ENCODE measurements around the gene LYPD6B. TPM values are rescaled to one million over a fixed set of nuclear protein-coding genes. Genes with fewer than 3 reads are reported as not detected.

LYPD6B gene
- total and polyA plus RNA-seq, 2 experiments from 2014 or later, result 1.7 to 3.6 TPM

DNA sequence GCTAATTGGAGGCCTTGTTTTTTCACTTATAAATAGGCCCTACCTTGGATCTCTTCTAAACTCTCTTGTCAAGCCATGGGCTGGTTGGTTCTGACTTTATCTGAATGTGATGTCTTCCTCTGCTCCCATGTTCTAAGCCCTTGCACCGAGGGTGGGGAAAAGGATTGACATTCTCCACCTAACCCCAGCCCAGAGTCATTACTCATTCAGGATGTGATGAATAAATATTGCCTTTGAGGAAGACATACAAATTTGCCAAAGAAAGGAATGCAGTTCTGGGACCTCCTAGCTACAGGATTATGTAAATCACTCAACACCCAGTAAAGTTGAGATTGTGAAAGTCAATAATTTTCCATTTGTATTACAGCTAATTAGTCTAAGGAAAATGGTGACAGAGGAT is 149.8 kb downstream of the LYPD6B start:
- no peak overlapping the region for H3K4me3 Mint-ChIP-seq
- H3K27ac Mint-ChIP-seq, result no peak overlapping the region
- Histone ChIP-seq H4K20me1 (replicated peaks; ENCODE audit: insufficient read depth) (no peaks in the 10 kb centered on the region), H3K4me3 (no peak overlapping the region), H3K27ac (ENCODE audit: low read depth) (no peak overlapping the region), H3F3A (replicated peaks; ENCODE audit: low read depth) (no peaks in the 10 kb centered on the region), H3K36me3 (ENCODE audit: insufficient read depth) (no peaks in the 10 kb centered on the region), H3K4me2 (no peak overlapping the region), H3K9me2 (ENCODE audit: insufficient read depth) (no peaks in the 10 kb centered on the region; the same call in none of the 2 replicates), H3K27me3 (ENCODE audit: insufficient read depth) (no peaks in the 10 kb centered on the region), H3K79me2 (replicated peaks; ENCODE audit: insufficient read depth) (no peaks in the 10 kb centered on the region), H2AFZ (no peak overlapping the region), H3K4me1 (ENCODE audit: insufficient read depth) (peaks cover 3% of the 10 kb centered on the region; the same call in 1 of the 2 replicates)
- H3K27me3 Mint-ChIP-seq (ENCODE audit: insufficient read depth, low read depth, poor library complexity), result peaks cover 2% of the 10 kb centered on the region
- no peaks in the 10 kb centered on the region for H3K36me3 Mint-ChIP-seq (ENCODE audit: low read depth)
- DNase-seq (ENCODE audit: low spot score) (no peak), ATAC-seq (no peak)
- H3K4me1 Mint-ChIP-seq, result peaks cover 4% of the 10 kb centered on the region; the same call in 2 of the 3 replicates
- H3K9me3 Mint-ChIP-seq, result no peaks in the 10 kb centered on the region; the same call in 2 of the 3 replicates
- TF ChIP-seq, protein P1, sequence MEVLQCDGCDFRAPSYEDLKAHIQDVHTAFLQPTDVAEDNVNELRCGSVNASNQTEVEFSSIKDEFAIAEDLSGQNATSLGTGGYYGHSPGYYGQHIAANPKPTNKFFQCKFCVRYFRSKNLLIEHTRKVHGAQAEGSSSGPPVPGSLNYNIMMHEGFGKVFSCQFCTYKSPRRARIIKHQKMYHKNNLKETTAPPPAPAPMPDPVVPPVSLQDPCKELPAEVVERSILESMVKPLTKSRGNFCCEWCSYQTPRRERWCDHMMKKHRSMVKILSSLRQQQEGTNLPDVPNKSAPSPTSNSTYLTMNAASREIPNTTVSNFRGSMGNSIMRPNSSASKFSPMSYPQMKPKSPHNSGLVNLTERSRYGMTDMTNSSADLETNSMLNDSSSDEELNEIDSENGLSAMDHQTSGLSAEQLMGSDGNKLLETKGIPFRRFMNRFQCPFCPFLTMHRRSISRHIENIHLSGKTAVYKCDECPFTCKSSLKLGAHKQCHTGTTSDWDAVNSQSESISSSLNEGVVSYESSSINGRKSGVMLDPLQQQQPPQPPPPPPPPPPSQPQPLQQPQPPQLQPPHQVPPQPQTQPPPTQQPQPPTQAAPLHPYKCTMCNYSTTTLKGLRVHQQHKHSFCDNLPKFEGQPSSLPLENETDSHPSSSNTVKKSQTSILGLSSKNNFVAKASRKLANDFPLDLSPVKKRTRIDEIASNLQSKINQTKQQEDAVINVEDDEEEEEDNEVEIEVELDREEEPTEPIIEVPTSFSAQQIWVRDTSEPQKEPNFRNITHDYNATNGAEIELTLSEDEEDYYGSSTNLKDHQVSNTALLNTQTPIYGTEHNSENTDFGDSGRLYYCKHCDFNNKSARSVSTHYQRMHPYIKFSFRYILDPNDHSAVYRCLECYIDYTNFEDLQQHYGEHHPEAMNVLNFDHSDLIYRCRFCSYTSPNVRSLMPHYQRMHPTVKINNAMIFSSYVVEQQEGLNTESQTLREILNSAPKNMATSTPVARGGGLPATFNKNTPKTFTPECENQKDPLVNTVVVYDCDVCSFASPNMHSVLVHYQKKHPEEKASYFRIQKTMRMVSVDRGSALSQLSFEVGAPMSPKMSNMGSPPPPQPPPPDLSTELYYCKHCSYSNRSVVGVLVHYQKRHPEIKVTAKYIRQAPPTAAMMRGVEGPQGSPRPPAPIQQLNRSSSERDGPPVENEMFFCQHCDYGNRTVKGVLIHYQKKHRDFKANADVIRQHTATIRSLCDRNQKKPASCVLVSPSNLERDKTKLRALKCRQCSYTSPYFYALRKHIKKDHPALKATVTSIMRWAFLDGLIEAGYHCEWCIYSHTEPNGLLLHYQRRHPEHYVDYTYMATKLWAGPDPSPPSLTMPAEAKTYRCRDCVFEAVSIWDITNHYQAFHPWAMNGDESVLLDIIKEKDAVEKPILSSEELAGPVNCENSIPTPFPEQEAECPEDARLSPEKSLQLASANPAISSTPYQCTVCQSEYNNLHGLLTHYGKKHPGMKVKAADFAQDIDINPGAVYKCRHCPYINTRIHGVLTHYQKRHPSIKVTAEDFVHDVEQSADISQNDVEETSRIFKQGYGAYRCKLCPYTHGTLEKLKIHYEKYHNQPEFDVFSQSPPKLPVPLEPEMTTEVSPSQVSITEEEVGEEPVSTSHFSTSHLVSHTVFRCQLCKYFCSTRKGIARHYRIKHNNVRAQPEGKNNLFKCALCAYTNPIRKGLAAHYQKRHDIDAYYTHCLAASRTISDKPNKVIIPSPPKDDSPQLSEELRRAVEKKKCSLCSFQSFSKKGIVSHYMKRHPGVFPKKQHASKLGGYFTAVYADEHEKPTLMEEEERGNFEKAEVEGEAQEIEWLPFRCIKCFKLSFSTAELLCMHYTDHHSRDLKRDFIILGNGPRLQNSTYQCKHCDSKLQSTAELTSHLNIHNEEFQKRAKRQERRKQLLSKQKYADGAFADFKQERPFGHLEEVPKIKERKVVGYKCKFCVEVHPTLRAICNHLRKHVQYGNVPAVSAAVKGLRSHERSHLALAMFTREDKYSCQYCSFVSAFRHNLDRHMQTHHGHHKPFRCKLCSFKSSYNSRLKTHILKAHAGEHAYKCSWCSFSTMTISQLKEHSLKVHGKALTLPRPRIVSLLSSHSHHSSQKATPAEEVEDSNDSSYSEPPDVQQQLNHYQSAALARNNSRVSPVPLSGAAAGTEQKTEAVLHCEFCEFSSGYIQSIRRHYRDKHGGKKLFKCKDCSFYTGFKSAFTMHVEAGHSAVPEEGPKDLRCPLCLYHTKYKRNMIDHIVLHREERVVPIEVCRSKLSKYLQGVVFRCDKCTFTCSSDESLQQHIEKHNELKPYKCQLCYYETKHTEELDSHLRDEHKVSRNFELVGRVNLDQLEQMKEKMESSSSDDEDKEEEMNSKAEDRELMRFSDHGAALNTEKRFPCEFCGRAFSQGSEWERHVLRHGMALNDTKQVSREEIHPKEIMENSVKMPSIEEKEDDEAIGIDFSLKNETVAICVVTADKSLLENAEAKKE (CRISPR knock-in tag; IDR thresholded peaks at IDR 0.05), result no peak
- TF ChIP-seq, protein P2, sequence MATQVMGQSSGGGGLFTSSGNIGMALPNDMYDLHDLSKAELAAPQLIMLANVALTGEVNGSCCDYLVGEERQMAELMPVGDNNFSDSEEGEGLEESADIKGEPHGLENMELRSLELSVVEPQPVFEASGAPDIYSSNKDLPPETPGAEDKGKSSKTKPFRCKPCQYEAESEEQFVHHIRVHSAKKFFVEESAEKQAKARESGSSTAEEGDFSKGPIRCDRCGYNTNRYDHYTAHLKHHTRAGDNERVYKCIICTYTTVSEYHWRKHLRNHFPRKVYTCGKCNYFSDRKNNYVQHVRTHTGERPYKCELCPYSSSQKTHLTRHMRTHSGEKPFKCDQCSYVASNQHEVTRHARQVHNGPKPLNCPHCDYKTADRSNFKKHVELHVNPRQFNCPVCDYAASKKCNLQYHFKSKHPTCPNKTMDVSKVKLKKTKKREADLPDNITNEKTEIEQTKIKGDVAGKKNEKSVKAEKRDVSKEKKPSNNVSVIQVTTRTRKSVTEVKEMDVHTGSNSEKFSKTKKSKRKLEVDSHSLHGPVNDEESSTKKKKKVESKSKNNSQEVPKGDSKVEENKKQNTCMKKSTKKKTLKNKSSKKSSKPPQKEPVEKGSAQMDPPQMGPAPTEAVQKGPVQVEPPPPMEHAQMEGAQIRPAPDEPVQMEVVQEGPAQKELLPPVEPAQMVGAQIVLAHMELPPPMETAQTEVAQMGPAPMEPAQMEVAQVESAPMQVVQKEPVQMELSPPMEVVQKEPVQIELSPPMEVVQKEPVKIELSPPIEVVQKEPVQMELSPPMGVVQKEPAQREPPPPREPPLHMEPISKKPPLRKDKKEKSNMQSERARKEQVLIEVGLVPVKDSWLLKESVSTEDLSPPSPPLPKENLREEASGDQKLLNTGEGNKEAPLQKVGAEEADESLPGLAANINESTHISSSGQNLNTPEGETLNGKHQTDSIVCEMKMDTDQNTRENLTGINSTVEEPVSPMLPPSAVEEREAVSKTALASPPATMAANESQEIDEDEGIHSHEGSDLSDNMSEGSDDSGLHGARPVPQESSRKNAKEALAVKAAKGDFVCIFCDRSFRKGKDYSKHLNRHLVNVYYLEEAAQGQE (IDR thresholded peaks at IDR 0.05; ENCODE audit: unreplicated experiment), result no peak
- TF ChIP-seq JUNB (IDR thresholded peaks at IDR 0.05; ENCODE audit: unreplicated experiment) (no peak), EZH2phosphoT487 (IDR thresholded peaks at IDR 0.05; ENCODE audit: unreplicated experiment) (no peak), POLR2AphosphoS5 (IDR thresholded peaks at IDR 0.05; ENCODE audit: low read depth) (no peak), CREB1 (CRISPR knock-in tag; IDR thresholded peaks at IDR 0.05; ENCODE audit: low read depth) (no peak), ZNF114 (CRISPR knock-in tag; IDR thresholded peaks at IDR 0.05) (no peak), EZH2 (IDR thresholded peaks at IDR 0.05; ENCODE audit: low read depth, unreplicated experiment) (no peak), ZNF331 (CRISPR knock-in tag; IDR thresholded peaks at IDR 0.05; ENCODE audit: low read depth) (no peak), NANOG (IDR thresholded peaks at IDR 0.05; ENCODE audit: borderline replicate concordance) (no peak), STAT1 (IDR thresholded peaks at IDR 0.05; ENCODE audit: unreplicated experiment) (no peak)
- TF ChIP-seq, protein P3, sequence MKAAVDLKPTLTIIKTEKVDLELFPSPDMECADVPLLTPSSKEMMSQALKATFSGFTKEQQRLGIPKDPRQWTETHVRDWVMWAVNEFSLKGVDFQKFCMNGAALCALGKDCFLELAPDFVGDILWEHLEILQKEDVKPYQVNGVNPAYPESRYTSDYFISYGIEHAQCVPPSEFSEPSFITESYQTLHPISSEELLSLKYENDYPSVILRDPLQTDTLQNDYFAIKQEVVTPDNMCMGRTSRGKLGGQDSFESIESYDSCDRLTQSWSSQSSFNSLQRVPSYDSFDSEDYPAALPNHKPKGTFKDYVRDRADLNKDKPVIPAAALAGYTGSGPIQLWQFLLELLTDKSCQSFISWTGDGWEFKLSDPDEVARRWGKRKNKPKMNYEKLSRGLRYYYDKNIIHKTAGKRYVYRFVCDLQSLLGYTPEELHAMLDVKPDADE (IDR thresholded peaks at IDR 0.05), result no peak
- TF ChIP-seq, protein P4, sequence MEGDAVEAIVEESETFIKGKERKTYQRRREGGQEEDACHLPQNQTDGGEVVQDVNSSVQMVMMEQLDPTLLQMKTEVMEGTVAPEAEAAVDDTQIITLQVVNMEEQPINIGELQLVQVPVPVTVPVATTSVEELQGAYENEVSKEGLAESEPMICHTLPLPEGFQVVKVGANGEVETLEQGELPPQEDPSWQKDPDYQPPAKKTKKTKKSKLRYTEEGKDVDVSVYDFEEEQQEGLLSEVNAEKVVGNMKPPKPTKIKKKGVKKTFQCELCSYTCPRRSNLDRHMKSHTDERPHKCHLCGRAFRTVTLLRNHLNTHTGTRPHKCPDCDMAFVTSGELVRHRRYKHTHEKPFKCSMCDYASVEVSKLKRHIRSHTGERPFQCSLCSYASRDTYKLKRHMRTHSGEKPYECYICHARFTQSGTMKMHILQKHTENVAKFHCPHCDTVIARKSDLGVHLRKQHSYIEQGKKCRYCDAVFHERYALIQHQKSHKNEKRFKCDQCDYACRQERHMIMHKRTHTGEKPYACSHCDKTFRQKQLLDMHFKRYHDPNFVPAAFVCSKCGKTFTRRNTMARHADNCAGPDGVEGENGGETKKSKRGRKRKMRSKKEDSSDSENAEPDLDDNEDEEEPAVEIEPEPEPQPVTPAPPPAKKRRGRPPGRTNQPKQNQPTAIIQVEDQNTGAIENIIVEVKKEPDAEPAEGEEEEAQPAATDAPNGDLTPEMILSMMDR (conservative IDR thresholded peaks at IDR 0.05; ENCODE audit: low read depth in 2 of 2), result no peak
